GM19372 (cell line): ENCODE measurements around the gene RNF220.
"Not testable (repeated sequence)": the region's sequence is repeated elsewhere in the genome, so short reads cannot be mapped to it uniquely, and the experiment has no call there.

Source experiments
- ATAC-seq: cut with Tn5 transposase; IDR thresholded peaks from one replicate; pipeline ENCODE4 v1.9.1; 2021; ENCODE audit warnings: mild to moderate bottlenecking, low read depth, moderate library complexity; ENCODE audit not compliant: unreplicated experiment

The RNF220 gene

GRCh38 chr1:44646261-44647110 lies 241.4 kb downstream of the RNF220 start:
- no peak for ATAC-seq

- ATAC-seq: no peak
These were observed 242.8 kb downstream of the RNF220 start for GRCh38 chr1:44647896-44648295.

- ATAC-seq: no peak
These were observed 243.6 kb downstream of the RNF220 start for GRCh38 chr1:44648529-44649250.

- no peak for ATAC-seq
These were observed 244.7 kb downstream of the RNF220 start for GRCh38 chr1:44649788-44650158.

- ATAC-seq: no peak
These were observed 245.2 kb downstream of the RNF220 start for GRCh38 chr1:44650159-44650831.

GRCh38 chr1:44651069-44651468 lies 246.0 kb downstream of the RNF220 start:
- ATAC-seq: no peak

GRCh38 chr1:44652445-44653106 lies 247.5 kb downstream of the RNF220 start:
- ATAC-seq: peak; percentile 68

- no peak for ATAC-seq
These were observed 248.3 kb downstream of the RNF220 start for GRCh38 chr1:44653107-44653964.

- ATAC-seq: no peak
These were observed 249.6 kb downstream of the RNF220 start for GRCh38 chr1:44654621-44655187.

GRCh38 chr1:44655609-44656008 lies 250.6 kb downstream of the RNF220 start:
- ATAC-seq: no peak

GRCh38 chr1:44659566-44659965 lies 254.5 kb downstream of the RNF220 start:
- no peak for ATAC-seq

- no peak for ATAC-seq
These were observed 255.1 kb downstream of the RNF220 start for GRCh38 chr1:44660176-44660575.

- no peak for ATAC-seq
These were observed 257.0 kb downstream of the RNF220 start for GRCh38 chr1:44661781-44662682.

- ATAC-seq: no peak
These were observed 257.6 kb downstream of the RNF220 start for GRCh38 chr1:44662683-44663030.

- no peak for ATAC-seq
These were observed 258.4 kb downstream of the RNF220 start for GRCh38 chr1:44663417-44663816.

- ATAC-seq: no peak
These were observed 259.8 kb downstream of the RNF220 start for GRCh38 chr1:44664730-44665370.

GRCh38 chr1:44666719-44667118 lies 261.7 kb downstream of the RNF220 start:
- not testable (repeated sequence) for ATAC-seq
